Endothelial cell of umbilical vein (primary cell): Measurements from ENCODE around the gene QSER1. TPM values are rescaled to one million over a fixed set of nuclear protein-coding genes. Genes with fewer than 3 reads are reported as not detected.
"Not testable (repeated sequence)": the region's sequence is repeated elsewhere in the genome, so short reads cannot be mapped to it uniquely, and the experiment has no call there.

Experiments
- BruUV-seq: library from RNA; stranded (reverse); fragments of 400-500 nt; replicated peaks from 2 replicates; lab custom pipeline; 2021; lab: Mats Ljungman, UMichigan
- CTCF ChIA-PET: fragments of 300-600, 350-600 bp; sonication (Branson Sonifier 250); formaldehyde crosslinking; loops from one replicate; lab custom pipeline; 2021; ENCODE audit warnings: antibody characterized with exemption, inconsistent platforms; lab: Charles Lee
- POLR2A ChIA-PET: fragments of 300-600, 350-600 bp; sonication (Branson Sonifier 250); formaldehyde crosslinking; loops from one replicate; lab custom pipeline; 2021; ENCODE audit warnings: antibody characterized with exemption, inconsistent platforms; lab: Charles Lee
- DNase-seq: peaks from one replicate; pipeline ENCODE4 v3.0.0-alpha.2; 2011; ENCODE audit warnings: low read depth, low spot score
- FAIRE-seq: peaks from 2 replicates; lab custom pipeline; 2011; peaks lifted over from hg19 to GRCh38; lab: Jason Lieb, UNC
- H2AFZ ChIP-seq: 2 replicates; pipeline ENCODE4 v1.6.0; 2012; ENCODE audit warnings: low read depth, low read length, control low read depth, inconsistent platforms
- H3K27ac ChIP-seq: 2 replicates; pipeline ENCODE4 v1.5.1; 2011; ENCODE audit warnings: low read depth, mild to moderate bottlenecking, control low read depth, low read length, moderate library complexity; ENCODE audit not compliant: insufficient read depth
- H3K27me3 ChIP-seq, 2 experiments: 2 replicates each; pipeline versions ENCODE4 v1.6.0 to v1.6.1; 2011; ENCODE audit warnings: low read length in 2 of 2, mixed read lengths in 1 of 2; ENCODE audit not compliant: control insufficient read depth in 2 of 2, insufficient read depth in 2 of 2
- H3K36me3 ChIP-seq, 2 experiments: 2 replicates in 1 of 2; 3 replicates in 1 of 2; pipeline ENCODE4 v1.5.1; 2011; ENCODE audit warnings: low read length in 2 of 2, mild to moderate bottlenecking in 1 of 2, moderate library complexity in 1 of 2; ENCODE audit not compliant: control insufficient read depth in 2 of 2, insufficient read depth in 2 of 2; ENCODE audit errors: extremely low read depth in 1 of 2
- H3K4me1 ChIP-seq: 3 replicates; pipeline ENCODE4 v1.5.1; 2011; ENCODE audit warnings: mild to moderate bottlenecking, low read length; ENCODE audit not compliant: control insufficient read depth, insufficient read depth; ENCODE audit errors: extremely low read depth
- H3K4me2 ChIP-seq: 2 replicates; pipeline ENCODE4 v1.6.1; 2011; ENCODE audit warnings: low read length, control low read depth, mixed read lengths; ENCODE audit not compliant: insufficient read depth
- H3K4me3 ChIP-seq, 3 experiments: fragments of 200-600 bp in 1 of 3; sonication (generic), shearing (Covaris generic) in 1 of 3; replicated peaks in 1 of 3; 2 replicates each; pipeline ENCODE4 v1.5.1; 2011 to 2016; ENCODE audit warnings: control low read depth in 3 of 3, low read length in 3 of 3, mild to moderate bottlenecking in 2 of 3, inconsistent platforms in 1 of 3, low read depth in 1 of 3, moderate library complexity in 1 of 3; ENCODE audit not compliant: insufficient read depth in 1 of 3
- H3K79me2 ChIP-seq: 2 replicates; pipeline ENCODE4 v1.6.0; 2012; ENCODE audit warnings: low read length, inconsistent platforms; ENCODE audit not compliant: control insufficient read depth, insufficient read depth
- H3K9ac ChIP-seq: replicated peaks from 2 replicates; pipeline ENCODE3; 2011; ENCODE audit warnings: low read length, control low read depth; ENCODE audit not compliant: insufficient read depth; ENCODE audit errors: extremely low read depth
- H3K9me1 ChIP-seq: replicated peaks from 3 replicates; pipeline ENCODE4 v1.6.0; 2011; ENCODE audit warnings: mild to moderate bottlenecking, low read length; ENCODE audit not compliant: control insufficient read depth, insufficient read depth; ENCODE audit errors: extremely low read depth
- H3K9me3 ChIP-seq: replicated peaks from 2 replicates; pipeline ENCODE4 v1.5.1; 2012; ENCODE audit warnings: low read length, inconsistent platforms; ENCODE audit not compliant: control insufficient read depth, insufficient read depth
- H4K20me1 ChIP-seq: replicated peaks from 2 replicates; pipeline ENCODE3; 2011; ENCODE audit warnings: mild to moderate bottlenecking, low read length; ENCODE audit not compliant: control insufficient read depth, insufficient read depth; ENCODE audit errors: extremely low read depth
- POLR2A ChIP-seq: IDR thresholded peaks from 2 replicates; pipeline ENCODE4 v1.6.1; 2012; ENCODE audit warnings: low read depth, mild to moderate bottlenecking, control low read depth, low read length
- dilution Hi-C: fragments of 300-500 bp; cut with MboI; formaldehyde crosslinking; loops from one replicate; pipeline ENCODE4 v1.15.0; 2019; ENCODE audit warnings: low sequenced_read_pairs; ENCODE audit not compliant: extremely low pct_ligation_motif_present
- intact Hi-C: fragments of 100-400 bp; cut with micrococcal nuclease; formaldehyde crosslinking; loops from one replicate; pipeline ENCODE4 v1.10.0; 2022
- polyA plus RNA-seq, 4 experiments: library from polyadenylated mRNA; depleted of rRNA in 3 of 4; stranded (reverse) in 3 of 4; unstranded in 1 of 4; fragments of >200 nt; gene quantifications; 2 replicates each; pipeline versions ENCODE4 v1.2.1 to v1.2.3, GENCODE V29; 2011 to 2012; ENCODE audit warnings: missing spikeins in 1 of 4
- total RNA-seq: library from RNA; stranded (reverse); gene quantifications from 2 replicates; pipeline ENCODE4 v1.2.3, GENCODE V29; 2021

The QSER1 gene
- total and polyA plus RNA-seq, 2 donors (not counting 3 experiments of a cell fraction or from before 2014, with no cell fraction given): 5.5 to 36.6 TPM

GRCh38 chr11:32886180-32886579 lies 6.4 kb upstream of the QSER1 start:
- H3K4me1 ChIP-seq: no peaks in the 10 kb centered on the region
- no peaks in the 10 kb centered on the region for H3K79me2 ChIP-seq
- H3K4me2 ChIP-seq: no peak overlapping the region
- H3K36me3 ChIP-seq: no peaks in the 10 kb centered on the region
- H3K4me3 ChIP-seq: no peak overlapping the region
- H3K27ac ChIP-seq: no peak overlapping the region
- BruUV-seq: no TSS peak
- no peak overlapping the region for H2AFZ ChIP-seq
- no peak for DNase-seq
- H3K9ac ChIP-seq: no peak overlapping the region
- no peaks in the 10 kb centered on the region for H3K9me1 ChIP-seq
- dilution Hi-C loops (no loop called here), intact Hi-C loops (no loop called here)
- H3K9me3 ChIP-seq: no peaks in the 10 kb centered on the region
- TF ChIP-seq POLR2A: no peak
- no peak for FAIRE-seq
- H3K27me3 ChIP-seq: peaks cover 4 to 8% of the 10 kb centered on the region in 2 experiments
- POLR2A ChIA-PET: no interaction called here
- no peaks in the 10 kb centered on the region for H4K20me1 ChIP-seq
- CTCF ChIA-PET: interaction anchor here (1.4 to 1.6 kb wide), 3 partner anchors 8 to 15 kb away, joined by 3 to 6 read pairs (median 5); no protein-coding TSS in a partner anchor

GRCh38 chr11:32887707-32888383 lies 4.8 kb upstream of the QSER1 start:
- H3K9me3 ChIP-seq, H3K4me2 ChIP-seq, DNase-seq, H3K9ac ChIP-seq, intact Hi-C loops, BruUV-seq, H3K4me1 ChIP-seq, H3K79me2 ChIP-seq, H3K27me3 ChIP-seq, H3K9me1 ChIP-seq, FAIRE-seq, H3K27ac ChIP-seq, H3K36me3 ChIP-seq, H3K4me3 ChIP-seq, CTCF ChIA-PET, POLR2A ChIA-PET, dilution Hi-C loops, H2AFZ ChIP-seq, H4K20me1 ChIP-seq: not testable (repeated sequence)

GRCh38 chr11:32888384-32888710 lies 4.3 kb upstream of the QSER1 start:
- H3K27me3 ChIP-seq, H3K9me1 ChIP-seq, POLR2A ChIA-PET, H3K4me2 ChIP-seq, dilution Hi-C loops, H3K36me3 ChIP-seq, H3K4me3 ChIP-seq, H2AFZ ChIP-seq, H4K20me1 ChIP-seq, CTCF ChIA-PET, DNase-seq, H3K27ac ChIP-seq, FAIRE-seq, H3K9ac ChIP-seq, BruUV-seq, H3K9me3 ChIP-seq, intact Hi-C loops, H3K4me1 ChIP-seq, H3K79me2 ChIP-seq: not testable (repeated sequence)
